AG04449 (cell line): ENCODE results near the gene PHF23.

Experiments
- CTCF ChIA-PET: fragments of 350-600 bp; formaldehyde crosslinking; extraction: SDS; loops from one replicate; lab custom pipeline; 2021; ENCODE audit warnings: antibody characterized with exemption; lab: Yijun Ruan, JAX
- POLR2A ChIA-PET: fragments of 400-600, 350-600 bp; formaldehyde crosslinking; extraction: SDS; loops from one replicate; lab custom pipeline; 2020; ENCODE audit warnings: antibody characterized with exemption, inconsistent platforms; lab: Yijun Ruan, JAX
- DNase-seq: peaks from one replicate; pipeline ENCODE4 v3.0.0-alpha.2; 2010; ENCODE audit warnings: low read depth, low spot score
- H3K4me3 ChIP-seq: 2 replicates; pipeline ENCODE4 v1.5.1; 2011; ENCODE audit warnings: low read depth, mild to moderate bottlenecking, control low read depth, low read length
- TF ChIP-seq, protein P1 (sequence below): IDR thresholded peaks from one replicate; pipeline ENCODE4 v1.5.1; 2011; ENCODE audit warnings: mild to moderate bottlenecking, moderate library complexity, low read length, control low read depth, inconsistent platforms; ENCODE audit not compliant: insufficient read depth; ENCODE audit errors: missing control alignments

The PHF23 gene

DNA sequence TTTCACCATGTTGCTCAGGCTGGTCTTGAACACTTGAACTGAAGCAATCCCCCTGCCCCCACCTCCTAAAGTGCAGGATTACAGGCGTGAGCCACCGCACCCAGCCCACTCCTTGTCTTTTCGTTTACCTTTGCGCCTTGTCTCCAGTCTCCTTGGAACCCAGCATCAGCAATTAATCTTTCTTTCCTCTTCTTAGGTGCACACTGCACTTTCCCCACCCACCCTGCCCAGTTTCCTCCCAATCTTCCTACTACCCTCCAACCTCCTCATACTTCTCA lies 24.5 kb upstream of the PHF23 start:
- POLR2A ChIA-PET = no interaction called here
- TF ChIP-seq, protein P1, sequence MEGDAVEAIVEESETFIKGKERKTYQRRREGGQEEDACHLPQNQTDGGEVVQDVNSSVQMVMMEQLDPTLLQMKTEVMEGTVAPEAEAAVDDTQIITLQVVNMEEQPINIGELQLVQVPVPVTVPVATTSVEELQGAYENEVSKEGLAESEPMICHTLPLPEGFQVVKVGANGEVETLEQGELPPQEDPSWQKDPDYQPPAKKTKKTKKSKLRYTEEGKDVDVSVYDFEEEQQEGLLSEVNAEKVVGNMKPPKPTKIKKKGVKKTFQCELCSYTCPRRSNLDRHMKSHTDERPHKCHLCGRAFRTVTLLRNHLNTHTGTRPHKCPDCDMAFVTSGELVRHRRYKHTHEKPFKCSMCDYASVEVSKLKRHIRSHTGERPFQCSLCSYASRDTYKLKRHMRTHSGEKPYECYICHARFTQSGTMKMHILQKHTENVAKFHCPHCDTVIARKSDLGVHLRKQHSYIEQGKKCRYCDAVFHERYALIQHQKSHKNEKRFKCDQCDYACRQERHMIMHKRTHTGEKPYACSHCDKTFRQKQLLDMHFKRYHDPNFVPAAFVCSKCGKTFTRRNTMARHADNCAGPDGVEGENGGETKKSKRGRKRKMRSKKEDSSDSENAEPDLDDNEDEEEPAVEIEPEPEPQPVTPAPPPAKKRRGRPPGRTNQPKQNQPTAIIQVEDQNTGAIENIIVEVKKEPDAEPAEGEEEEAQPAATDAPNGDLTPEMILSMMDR = no peak
- no peak for DNase-seq
- no peak overlapping the region for H3K4me3 ChIP-seq
- CTCF ChIA-PET = interaction anchor here (1.3 to 5.3 kb wide), 4 partner anchors 9 to 33 kb away, joined by 3 to 29 read pairs (median 10); partner anchors contain the start of gene SLC2A4

DNA sequence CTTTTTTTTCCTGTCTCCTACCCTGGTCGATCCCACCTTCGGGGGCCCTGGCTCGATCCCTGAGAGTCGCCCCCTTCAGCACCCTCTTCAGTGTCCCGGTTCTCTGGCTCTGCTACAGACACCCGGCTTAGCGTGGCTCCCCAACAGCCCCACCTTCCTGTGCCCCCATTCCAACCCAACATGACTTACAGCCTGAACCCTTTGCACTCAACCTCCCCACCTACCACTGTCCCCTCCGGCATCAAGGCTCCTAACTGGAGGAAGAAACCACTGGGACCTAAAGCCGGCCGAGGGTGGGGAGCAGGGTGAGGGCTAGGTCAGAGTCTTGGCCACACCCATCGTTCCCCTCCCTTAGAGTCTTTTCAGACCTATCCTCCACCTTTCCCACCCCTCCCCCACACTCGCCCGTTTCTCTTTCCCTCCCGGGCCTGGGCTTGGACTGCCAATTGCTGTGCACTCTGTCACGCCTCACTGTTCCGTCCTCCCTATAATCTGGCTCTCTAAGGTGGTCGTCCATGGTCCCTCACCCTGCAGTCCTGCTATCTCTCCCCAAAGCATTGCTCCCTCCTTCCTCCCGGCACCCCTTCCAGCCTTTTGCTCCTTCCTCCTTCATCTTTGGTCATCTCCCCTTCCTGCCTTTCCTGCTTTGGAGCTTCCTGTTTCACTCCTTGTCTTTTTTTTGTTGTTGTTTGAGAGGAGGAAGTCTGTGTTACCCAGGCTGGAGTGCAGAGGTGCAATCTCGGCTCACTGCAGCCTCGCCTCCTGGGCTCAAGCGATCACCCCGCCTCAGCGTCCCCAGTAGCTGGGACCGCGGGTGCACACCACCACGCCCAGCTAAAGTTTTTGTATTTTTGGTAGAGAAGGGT lies 23.9 kb upstream of the PHF23 start:
- ChIA-PET POLR2A (no interaction called here), CTCF (interaction anchor here (1.3 to 5.3 kb wide), 4 partner anchors 9 to 33 kb away, joined by 3 to 29 read pairs (median 10); partner anchors contain the start of gene SLC2A4)
- TF ChIP-seq, protein P1 = no peak
- no peak for DNase-seq
- no peak overlapping the region for H3K4me3 ChIP-seq

DNA sequence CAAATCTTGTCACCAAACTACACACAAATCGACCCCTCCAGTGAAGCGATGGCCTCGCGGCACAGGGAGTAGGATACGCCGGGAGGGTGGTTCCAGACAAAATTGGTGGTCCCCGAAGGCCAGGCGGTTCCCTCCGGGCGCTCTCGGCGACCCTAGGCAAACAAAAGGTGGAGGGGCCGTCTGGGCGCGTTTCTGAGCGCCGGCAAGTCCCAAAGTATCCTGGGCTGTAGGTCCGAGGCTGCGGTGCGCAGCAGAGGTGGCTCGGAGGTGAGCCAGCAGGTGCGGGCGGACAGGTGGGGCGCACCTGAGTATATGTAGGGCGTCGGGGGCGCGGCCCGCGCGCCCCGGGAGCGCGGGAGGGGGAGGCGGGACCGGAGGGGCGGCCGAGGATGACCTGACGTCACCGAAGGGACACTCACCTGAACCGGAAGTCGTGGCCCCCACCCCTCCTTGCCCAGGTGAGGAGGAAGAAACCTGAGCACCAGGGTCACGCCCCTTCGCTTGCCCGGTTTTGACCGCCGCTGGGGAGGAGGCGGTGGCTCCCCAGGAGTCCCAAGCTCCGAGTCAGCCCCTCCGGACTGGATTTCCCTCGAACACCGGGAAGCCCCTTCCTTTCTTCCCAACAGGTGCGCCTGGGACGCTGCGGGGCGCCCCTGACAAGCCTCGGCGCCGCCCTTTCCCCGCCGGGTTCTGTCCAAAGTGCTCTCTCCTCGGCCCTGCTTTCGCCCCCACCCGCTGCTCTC lies 23.1 kb upstream of the PHF23 start, which contains the start of gene CLDN7:
Gene CLDN7, minus strand, starts transcription at position 287 of the 743 bp plus-strand sequence. CDS start 435 bp downstream, outside the sequence.
- CTCF ChIA-PET = no interaction called here
- DNase-seq = no peak
- TF ChIP-seq, protein P1 = no peak
- H3K4me3 ChIP-seq = peak within 1 kb of the TSS; percentile 48
- POLR2A ChIA-PET = no interaction called here

DNA sequence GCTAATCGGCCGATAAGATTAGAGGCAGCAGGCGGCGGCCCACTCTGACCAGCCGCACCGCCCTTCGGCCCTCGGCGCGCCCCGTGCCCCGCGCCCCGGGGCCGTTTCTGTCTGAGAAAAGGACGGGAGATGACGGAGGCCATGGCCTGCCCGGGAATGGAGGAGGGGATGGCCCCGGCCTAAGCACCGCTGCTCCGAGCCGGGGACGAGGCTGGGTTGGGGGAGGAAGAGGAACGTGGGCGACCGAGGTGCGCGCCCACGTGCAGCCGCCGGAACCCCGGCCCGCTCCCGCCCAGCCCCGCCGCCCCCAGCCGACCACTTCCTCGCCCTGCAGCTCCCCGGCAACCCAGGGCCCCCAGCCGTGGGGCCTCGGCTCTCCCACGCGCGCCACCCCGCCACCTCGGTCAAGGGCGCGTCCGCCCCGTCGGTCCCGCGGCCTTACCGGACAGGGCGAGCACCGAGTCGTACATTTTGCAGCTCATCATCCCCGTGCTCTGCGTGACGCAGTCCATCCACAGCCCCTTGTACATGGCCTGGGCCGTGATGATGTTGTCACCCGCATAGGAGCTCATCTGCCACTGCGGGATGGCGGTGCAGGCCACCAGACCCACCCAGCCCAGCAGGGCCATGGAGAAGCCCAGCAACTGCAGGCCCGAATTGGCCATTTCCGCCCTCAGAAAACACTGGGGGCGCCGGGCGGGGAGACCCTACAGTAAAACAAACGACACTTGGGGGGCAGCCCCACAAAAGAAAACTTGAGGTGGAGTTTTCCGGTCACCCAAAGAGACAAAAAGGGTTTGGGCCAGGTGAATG lies 22.3 kb upstream of the PHF23 start:
- TF ChIP-seq, protein P1 = no peak
- DNase-seq = no peak
- ChIA-PET POLR2A (interaction anchor here (0.6 kb wide), 1 partner anchor 143 kb away, joined by 4 read pairs; no protein-coding TSS in a partner anchor), CTCF (no interaction called here)
- H3K4me3 ChIP-seq = peak overlapping the region; percentile 48

DNA sequence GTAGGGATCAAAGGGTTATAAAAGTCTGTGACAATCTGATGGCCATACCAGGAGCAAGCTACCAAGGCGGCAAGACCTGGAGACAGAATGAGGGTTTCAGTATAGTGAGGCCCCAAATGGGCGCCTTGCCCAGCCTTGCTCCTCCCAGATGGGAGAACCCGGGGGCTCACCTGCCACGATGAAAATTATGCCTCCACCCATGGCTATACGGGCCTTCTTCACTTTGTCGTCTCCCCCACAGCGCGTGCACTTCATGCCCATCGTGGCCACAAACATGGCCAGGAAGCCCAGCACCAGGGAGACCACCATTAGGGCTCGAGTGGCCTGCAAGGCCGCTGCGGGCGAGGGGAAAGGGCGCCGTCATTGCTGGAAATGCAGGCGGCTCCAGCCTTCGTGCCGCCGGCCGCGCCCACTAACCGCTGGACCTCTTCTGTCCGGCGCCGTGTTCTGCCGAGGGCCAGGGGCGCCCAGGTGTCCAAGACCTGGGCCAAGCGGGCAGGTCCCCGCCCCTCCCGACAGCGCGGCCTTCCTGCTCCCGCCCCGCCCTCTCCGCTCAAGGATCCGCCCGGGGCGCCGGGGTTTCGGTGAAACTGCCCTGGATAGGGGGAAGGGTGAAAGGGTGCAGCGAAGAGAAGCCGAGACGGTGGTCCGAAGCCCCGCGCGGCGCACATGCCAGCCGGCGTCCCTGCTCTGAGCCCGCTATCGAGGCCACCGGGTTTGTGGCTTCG lies 21.6 kb upstream of the PHF23 start:
- ChIA-PET POLR2A (interaction anchor here (0.6 to 1.1 kb wide), 2 partner anchors 69 to 144 kb away, joined by 4 to 5 read pairs; partner anchors contain the start of gene NEURL4), CTCF (interaction anchor here (2.2 to 3.3 kb wide), 3 partner anchors 19 to 300 kb away, joined by 7 to 13 read pairs (median 8); no protein-coding TSS in a partner anchor)
- H3K4me3 ChIP-seq = peak overlapping the region; percentile 48
- TF ChIP-seq, protein P1 = no peak
- no peak for DNase-seq
